ENCODE measurements around the gene B4GALNT1. TPM values are rescaled to one million over a fixed set of nuclear protein-coding genes. Genes with fewer than 3 reads are reported as not detected.

B4GALNT1 gene
- total and polyA plus RNA-seq, 11 donors, result 1.9 to 8.8 (median 5.7) TPM

GRCh38 chr12:57626921-57627445, 6.0 kb downstream of the B4GALNT1 start:
- Histone ChIP-seq H3K27ac (no peak overlapping the region), H3K9me3 (no peaks in the 10 kb centered on the region), H3K4me3 (peak overlapping the region in 1 of 12 donors; percentile 4), H3K27me3 (peaks cover under 1 to 86% (median 28%) of the 10 kb centered on the region in 9 donors), H3K36me3 (peaks cover 0 to 10% (median 0%) of the 10 kb centered on the region in 9 donors), H3K4me1 (peaks cover 0 to 17% (median 4%) of the 10 kb centered on the region in 12 donors)
- ATAC-seq, result no peak
- TF ChIP-seq CTCF (IDR thresholded peaks at IDR 0.05), result no peak
- no peak for TF ChIP-seq POLR2A (IDR thresholded peaks at IDR 0.05)
- WGBS, 4 donors, result 49 to 59% (median 55%) methylated on average over 9 of the region's 9 CpGs
- intact Hi-C loops (cut with DNase I), result loop anchor here in 4 of 10 donors (10.0 kb wide), 2 partner anchors 162 to 172 kb away; partner anchors contain the start of genes GLI1 (in 2 of the 4) and INHBE (in 2 of the 4)
- no peak for DNase-seq

GRCh38 chr12:57626111-57626920, 6.7 kb downstream of the B4GALNT1 start:
- intact Hi-C loops (cut with DNase I), result loop anchor here in 4 of 10 donors (10.0 kb wide), 2 partner anchors 162 to 172 kb away; partner anchors contain the start of genes GLI1 (in 2 of the 4) and INHBE (in 2 of the 4)
- peaks cover 3 to 86% (median 31%) of the 10 kb centered on the region in 9 donors for H3K27me3 ChIP-seq
- ATAC-seq (no peak), DNase-seq (peak in 2 of 5 donors; percentile 17 to 63)
- no peak overlapping the region for H3K27ac ChIP-seq
- H3K4me1 ChIP-seq, result peaks cover 0 to 23% (median 8%) of the 10 kb centered on the region in 12 donors
- WGBS, 4 donors, result 51 to 65% (median 54%) methylated on average over 13 of the region's 13 CpGs
- TF ChIP-seq POLR2A (IDR thresholded peaks at IDR 0.05) (no peak), CTCF (IDR thresholded peaks at IDR 0.05) (no peak)
- H3K9me3 ChIP-seq, result no peaks in the 10 kb centered on the region
- H3K4me3 ChIP-seq, result no peak overlapping the region
- H3K36me3 ChIP-seq, result peaks cover 0 to 10% (median 0%) of the 10 kb centered on the region in 9 donors

GRCh38 chr12:57625261-57626032, 7.6 kb downstream of the B4GALNT1 start:
- peaks cover 0 to 10% (median 0%) of the 10 kb centered on the region in 9 donors for H3K36me3 ChIP-seq
- H3K4me3 ChIP-seq, result no peak overlapping the region
- H3K9me3 ChIP-seq, result no peaks in the 10 kb centered on the region
- WGBS, 4 donors, result 84 to 87% (median 86%) methylated on average over 6 to 12 of the region's 12 CpGs
- no peak for ATAC-seq
- intact Hi-C loops (cut with DNase I), result loop anchor here in 4 of 10 donors (10.0 kb wide), 2 partner anchors 161 to 171 kb away; partner anchors contain the start of genes GLI1 (in 2 of the 4) and INHBE (in 2 of the 4)
- DNase-seq, result peak in 1 of 5 donors; percentile 16
- peaks cover 7 to 87% (median 38%) of the 10 kb centered on the region in 9 donors for H3K27me3 ChIP-seq
- no peak overlapping the region for H3K27ac ChIP-seq
- H3K4me1 ChIP-seq, result peaks cover 0 to 32% (median 14%) of the 10 kb centered on the region in 12 donors
- TF ChIP-seq CTCF (IDR thresholded peaks at IDR 0.05) (no peak), POLR2A (IDR thresholded peaks at IDR 0.05) (no peak)
